Measurements from ENCODE around the gene TTC22. TPM values are rescaled to one million over a fixed set of nuclear protein-coding genes. Genes with fewer than 3 reads are reported as not detected.

The TTC22 gene
- total RNA-seq, 2 experiments from 2014 or later: 4.4 to 4.5 TPM

DNA sequence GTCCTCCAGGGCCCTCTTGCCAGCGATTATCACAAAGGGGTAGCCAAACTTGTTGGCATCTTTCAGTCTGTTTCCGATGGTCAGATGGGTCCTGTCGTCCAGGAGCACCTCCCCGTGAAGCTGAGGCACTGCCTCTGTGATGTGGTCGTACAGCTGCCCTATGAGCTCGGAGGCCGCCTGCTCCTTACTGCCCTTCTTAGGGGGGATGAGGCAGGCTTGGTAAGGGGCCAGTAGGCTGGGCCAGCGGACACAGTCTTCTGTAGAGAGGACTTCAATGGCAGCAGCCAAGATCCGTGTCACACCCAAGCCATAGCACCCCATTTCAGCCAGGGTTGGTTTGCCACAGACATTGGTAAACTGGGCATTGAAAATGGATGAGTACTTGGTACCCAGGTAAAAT, 43.3 kb downstream of the TTC22 start:
- intact Hi-C loops (cut with DNase I, micrococcal nuclease): no loop called here
- POLR2A ChIA-PET: no interaction called here
- Histone ChIP-seq H3K27me3 (ENCODE audit: control insufficient read depth in 1 of 2, insufficient read depth in 2 of 2, low read length in 2 of 2) (no peaks in the 10 kb centered on the region), H3K36me3 (ENCODE audit: insufficient read depth, low read length) (peaks cover 21% of the 10 kb centered on the region), H3K9me3 (ENCODE audit: control insufficient read depth in 1 of 2, insufficient read depth in 1 of 2, low read length in 2 of 2) (no peaks in the 10 kb centered on the region), H3K4me3 (ENCODE audit: low read length) (no peak overlapping the region), H3K4me1 (ENCODE audit: insufficient read depth, low read length) (no peaks in the 10 kb centered on the region), H3K27ac (ENCODE audit: low read depth in 1 of 2, low read length in 2 of 2) (no peak overlapping the region)
- TF ChIP-seq, protein P1, sequence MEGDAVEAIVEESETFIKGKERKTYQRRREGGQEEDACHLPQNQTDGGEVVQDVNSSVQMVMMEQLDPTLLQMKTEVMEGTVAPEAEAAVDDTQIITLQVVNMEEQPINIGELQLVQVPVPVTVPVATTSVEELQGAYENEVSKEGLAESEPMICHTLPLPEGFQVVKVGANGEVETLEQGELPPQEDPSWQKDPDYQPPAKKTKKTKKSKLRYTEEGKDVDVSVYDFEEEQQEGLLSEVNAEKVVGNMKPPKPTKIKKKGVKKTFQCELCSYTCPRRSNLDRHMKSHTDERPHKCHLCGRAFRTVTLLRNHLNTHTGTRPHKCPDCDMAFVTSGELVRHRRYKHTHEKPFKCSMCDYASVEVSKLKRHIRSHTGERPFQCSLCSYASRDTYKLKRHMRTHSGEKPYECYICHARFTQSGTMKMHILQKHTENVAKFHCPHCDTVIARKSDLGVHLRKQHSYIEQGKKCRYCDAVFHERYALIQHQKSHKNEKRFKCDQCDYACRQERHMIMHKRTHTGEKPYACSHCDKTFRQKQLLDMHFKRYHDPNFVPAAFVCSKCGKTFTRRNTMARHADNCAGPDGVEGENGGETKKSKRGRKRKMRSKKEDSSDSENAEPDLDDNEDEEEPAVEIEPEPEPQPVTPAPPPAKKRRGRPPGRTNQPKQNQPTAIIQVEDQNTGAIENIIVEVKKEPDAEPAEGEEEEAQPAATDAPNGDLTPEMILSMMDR (IDR thresholded peaks at IDR 0.05): no peak
- no peak overlapping the region for H3K4me3 Mint-ChIP-seq
- peaks cover 8% of the 10 kb centered on the region for H3K4me1 Mint-ChIP-seq (ENCODE audit: low read depth)
- no peak for ATAC-seq (ENCODE audit: poor library complexity)
- H3K9me3 Mint-ChIP-seq: no peaks in the 10 kb centered on the region
- H3K27ac Mint-ChIP-seq: no peak overlapping the region
- DNase-seq: no peak
- H3K36me3 Mint-ChIP-seq (ENCODE audit: low read depth): peaks cover 21% of the 10 kb centered on the region
- CTCF ChIA-PET: no interaction called here
- H3K27me3 Mint-ChIP-seq: no peaks in the 10 kb centered on the region

DNA sequence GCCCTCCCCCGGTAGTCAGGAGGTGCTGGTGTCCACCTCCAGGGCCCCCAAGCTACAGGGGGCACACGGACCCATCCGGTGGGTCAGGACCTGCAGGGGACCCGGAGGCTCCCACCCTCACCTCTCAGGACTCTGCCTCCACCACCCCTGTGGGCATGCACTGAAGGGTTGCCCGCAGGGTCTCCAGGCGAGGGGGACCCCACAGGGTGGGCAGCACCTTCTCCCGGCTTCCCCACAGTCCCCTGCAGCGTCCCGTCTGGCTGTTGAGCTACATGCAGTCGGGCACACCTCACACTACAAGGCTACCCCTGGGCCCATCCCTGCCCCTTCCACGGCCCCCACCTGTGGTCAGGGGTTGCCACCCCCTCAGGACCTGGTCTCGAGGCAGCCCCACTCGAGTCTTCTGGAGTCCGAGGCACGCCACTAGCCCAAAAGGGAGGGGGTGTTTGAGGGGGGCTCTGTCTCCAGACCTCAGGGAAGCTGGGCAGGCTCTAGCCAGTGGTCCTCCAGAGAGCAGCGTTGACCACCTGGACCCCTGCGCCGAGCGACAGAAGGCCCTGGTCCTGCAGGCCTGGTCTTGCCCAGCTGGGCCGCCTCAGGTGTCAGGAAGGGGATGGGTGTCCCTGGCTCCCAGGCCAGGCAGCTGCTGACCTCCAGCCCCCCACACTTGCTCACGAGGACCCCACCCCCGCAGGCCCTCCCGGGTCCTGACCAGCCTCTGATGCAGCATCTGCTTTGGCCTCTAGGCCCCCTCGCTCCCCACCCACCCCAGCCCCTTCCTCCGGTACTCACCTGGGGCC, 46.4 kb downstream of the TTC22 start:
- Histone ChIP-seq H3K36me3 (ENCODE audit: insufficient read depth, low read length) (peaks cover 21% of the 10 kb centered on the region), H3K4me1 (ENCODE audit: insufficient read depth, low read length) (no peaks in the 10 kb centered on the region), H3K4me3 (ENCODE audit: low read length) (no peak overlapping the region), H3K9me3 (ENCODE audit: control insufficient read depth in 1 of 2, insufficient read depth in 1 of 2, low read length in 2 of 2) (no peaks in the 10 kb centered on the region), H3K27me3 (ENCODE audit: control insufficient read depth in 1 of 2, insufficient read depth in 2 of 2, low read length in 2 of 2) (no peaks in the 10 kb centered on the region), H3K27ac (ENCODE audit: low read depth in 1 of 2, low read length in 2 of 2) (no peak overlapping the region)
- Mint-ChIP-seq H3K36me3 (ENCODE audit: low read depth) (peaks cover 21% of the 10 kb centered on the region), H3K4me3 (no peak overlapping the region), H3K9me3 (no peaks in the 10 kb centered on the region), H3K27me3 (no peaks in the 10 kb centered on the region), H3K4me1 (ENCODE audit: low read depth) (no peaks in the 10 kb centered on the region), H3K27ac (no peak overlapping the region)
- DNase-seq: no peak
- TF ChIP-seq, protein P1 (IDR thresholded peaks at IDR 0.05): no peak
- intact Hi-C loops (cut with DNase I, micrococcal nuclease): no loop called here
- ATAC-seq (ENCODE audit: poor library complexity): no peak
- POLR2A ChIA-PET: no interaction called here
- CTCF ChIA-PET: no interaction called here

DNA sequence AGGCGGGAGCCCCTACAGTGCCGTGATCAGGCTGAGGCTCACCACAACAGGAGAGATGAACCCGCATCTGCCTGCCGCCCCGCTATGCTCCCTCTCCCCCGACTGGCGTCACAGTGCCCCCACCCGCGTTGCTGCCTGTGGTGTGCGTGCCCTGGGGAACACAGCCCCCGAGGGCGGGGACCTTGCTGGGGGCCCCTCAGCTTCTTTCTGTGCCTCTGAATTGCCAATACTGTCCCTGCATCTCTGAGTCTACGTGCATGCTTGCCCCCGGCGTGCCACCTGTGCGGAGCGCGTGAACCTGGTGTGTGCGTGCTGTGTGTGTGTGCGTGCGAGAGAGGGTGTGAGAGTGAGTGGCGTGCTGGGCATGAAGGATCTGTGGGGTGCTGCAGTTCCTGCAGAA, 47.1 kb downstream of the TTC22 start:
- Histone ChIP-seq H3K27me3 (ENCODE audit: control insufficient read depth in 1 of 2, insufficient read depth in 2 of 2, low read length in 2 of 2) (no peaks in the 10 kb centered on the region), H3K4me3 (ENCODE audit: low read length) (no peak overlapping the region), H3K27ac (ENCODE audit: low read depth in 1 of 2, low read length in 2 of 2) (no peak overlapping the region), H3K4me1 (ENCODE audit: insufficient read depth, low read length) (no peaks in the 10 kb centered on the region), H3K36me3 (ENCODE audit: insufficient read depth, low read length) (peaks cover 21% of the 10 kb centered on the region), H3K9me3 (ENCODE audit: control insufficient read depth in 1 of 2, insufficient read depth in 1 of 2, low read length in 2 of 2) (no peaks in the 10 kb centered on the region)
- ATAC-seq (ENCODE audit: poor library complexity) (no peak), DNase-seq (no peak)
- TF ChIP-seq, protein P1 (IDR thresholded peaks at IDR 0.05): no peak
- no peaks in the 10 kb centered on the region for H3K27me3 Mint-ChIP-seq
- peaks cover 17% of the 10 kb centered on the region for H3K36me3 Mint-ChIP-seq (ENCODE audit: low read depth)
- intact Hi-C loops (cut with DNase I, micrococcal nuclease): no loop called here
- no peaks in the 10 kb centered on the region for H3K4me1 Mint-ChIP-seq (ENCODE audit: low read depth)
- ChIA-PET POLR2A (no interaction called here), CTCF (no interaction called here)
- no peaks in the 10 kb centered on the region for H3K9me3 Mint-ChIP-seq
- no peak overlapping the region for H3K4me3 Mint-ChIP-seq
- H3K27ac Mint-ChIP-seq: no peak overlapping the region

Data from CD4-positive, alpha-beta T cell (primary cell).